ENCODE data around the gene CSNK2A2. TPM values are rescaled to one million over a fixed set of nuclear protein-coding genes. Genes with fewer than 3 reads are reported as not detected.

CSNK2A2 gene
- polyA plus RNA-seq, 1 donor from 2014 or later: 36.7 TPM

- TF ChIP-seq RAD21 (conservative IDR thresholded peaks at IDR 0.05) (no peak), MXI1 (conservative IDR thresholded peaks at IDR 0.05; ENCODE audit: poor library complexity, severe bottlenecking) (no peak), EP300 (conservative IDR thresholded peaks at IDR 0.05; ENCODE audit: poor library complexity, severe bottlenecking) (no peak), SMC3 (conservative IDR thresholded peaks at IDR 0.05; ENCODE audit: poor library complexity) (no peak), EZH2 (IDR thresholded peaks at IDR 0.05; ENCODE audit: borderline replicate concordance, insufficient read depth, low read length, poor library complexity, severe bottlenecking) (no peak), REST (IDR thresholded peaks at IDR 0.05; ENCODE audit: borderline replicate concordance) (no peak), CTCF (IDR thresholded peaks at IDR 0.05; ENCODE audit: poor library complexity, severe bottlenecking) (no peak), POLR2AphosphoS5 (IDR thresholded peaks at IDR 0.05) (no peak), TAF1 (IDR thresholded peaks at IDR 0.05; ENCODE audit: low read depth) (no peak)
- H3K27ac ChIP-seq (ENCODE audit: low read length): no peak overlapping the region
- H3K36me3 ChIP-seq (ENCODE audit: insufficient read depth, low read length): peaks cover 6% of the 10 kb centered on the region
These were observed 39.2 kb downstream of the CSNK2A2 start for GRCh38 chr16:58158725-58159124.

GRCh38 chr16:58157951-58158540 lies 39.9 kb downstream of the CSNK2A2 start:
- TF ChIP-seq POLR2AphosphoS5 (IDR thresholded peaks at IDR 0.05): no peak
- TF ChIP-seq RAD21 (conservative IDR thresholded peaks at IDR 0.05): no peak
- TF ChIP-seq EZH2 (IDR thresholded peaks at IDR 0.05; ENCODE audit: borderline replicate concordance, insufficient read depth, low read length, poor library complexity, severe bottlenecking): no peak
- Histone ChIP-seq H3K4me3 (ENCODE audit: low read length) (no peak overlapping the region), H3K36me3 (ENCODE audit: insufficient read depth, low read length) (peaks cover 3% of the 10 kb centered on the region), H2AFZ (ENCODE audit: low read depth, low read length) (no peak overlapping the region), H3K9me3 (ENCODE audit: low read length) (no peaks in the 10 kb centered on the region), H4K20me1 (ENCODE audit: insufficient read depth) (no peaks in the 10 kb centered on the region), H3K9me2 (ENCODE audit: insufficient read depth, low read length) (no peaks in the 10 kb centered on the region), H3K9ac (ENCODE audit: low read length) (no peak overlapping the region), H3F3A (ENCODE audit: insufficient read depth, low read length, poor library complexity, severe bottlenecking) (no peaks in the 10 kb centered on the region), H3K79me2 (replicated peaks; ENCODE audit: insufficient read depth, low read length) (no peaks in the 10 kb centered on the region), H3K27me3 (ENCODE audit: insufficient read depth, low read depth, low read length) (no peaks in the 10 kb centered on the region), H3K4me2 (ENCODE audit: low read length) (no peak overlapping the region), H3K27ac (ENCODE audit: low read length) (no peak overlapping the region)

More at GRCh38 chr16:58158725-58159124, 39.2 kb downstream of the CSNK2A2 start:
- no peak overlapping the region for H3K4me2 ChIP-seq (ENCODE audit: low read length)
- no peak overlapping the region for H3K4me3 ChIP-seq (ENCODE audit: low read length)
- H3F3A ChIP-seq (ENCODE audit: insufficient read depth, low read length, poor library complexity, severe bottlenecking): no peaks in the 10 kb centered on the region
- H3K9me3 ChIP-seq (ENCODE audit: low read length): no peaks in the 10 kb centered on the region
- H4K20me1 ChIP-seq (ENCODE audit: insufficient read depth): no peaks in the 10 kb centered on the region
- no peak overlapping the region for H2AFZ ChIP-seq (ENCODE audit: low read depth, low read length)
- H3K79me2 ChIP-seq (replicated peaks; ENCODE audit: insufficient read depth, low read length): no peaks in the 10 kb centered on the region
- no peak overlapping the region for H3K9ac ChIP-seq (ENCODE audit: low read length)
- H3K9me2 ChIP-seq (ENCODE audit: insufficient read depth, low read length): no peaks in the 10 kb centered on the region
- no peaks in the 10 kb centered on the region for H3K27me3 ChIP-seq (ENCODE audit: insufficient read depth, low read depth, low read length)

All from neural cell (in vitro differentiated cells).